H1 (cell line): ENCODE results near the gene SFT2D1. TPM values are rescaled to one million over a fixed set of nuclear protein-coding genes. Genes with fewer than 3 reads are reported as not detected.

Source experiments
- BRCA1 ChIP-seq: IDR thresholded peaks from 2 replicates; pipeline ENCODE4 v1.6.1; 2012; ENCODE audit warnings: low read depth, low read length, improper control_type of control experiment
- EP300 ChIP-seq, 2 experiments: IDR thresholded peaks; 1 replicate in 1 of 2; 2 replicates in 1 of 2; pipeline ENCODE4 v1.6.1; 2011 to 2012; ENCODE audit warnings: low read depth in 2 of 2, low read length in 2 of 2, mild to moderate bottlenecking in 2 of 2, borderline replicate concordance in 1 of 2, inconsistent platforms in 1 of 2, moderate library complexity in 1 of 2
- MAFK ChIP-seq: IDR thresholded peaks from 2 replicates; pipeline ENCODE4 v1.6.1; 2012; ENCODE audit warnings: low read depth, mild to moderate bottlenecking, improper control_type of control experiment, low read length
- POLR2A ChIP-seq, 2 experiments: IDR thresholded peaks; 1 replicate in 1 of 2; 2 replicates in 1 of 2; pipeline ENCODE4 v1.6.1; 2011; ENCODE audit warnings: low read depth in 2 of 2, low read length in 2 of 2, mild to moderate bottlenecking in 2 of 2; ENCODE audit errors: control extremely low read depth in 1 of 2
- SP4 ChIP-seq: IDR thresholded peaks from 2 replicates; pipeline ENCODE4 v1.6.1; 2012; ENCODE audit warnings: low read length, inconsistent platforms
- TAF7 ChIP-seq: optimal IDR thresholded peaks from 2 replicates; pipeline ENCODE3; 2011; ENCODE audit warnings: low read depth, mild to moderate bottlenecking, inconsistent platforms, low read length, moderate library complexity, borderline replicate concordance
- TBP ChIP-seq: IDR thresholded peaks from 2 replicates; pipeline ENCODE4 v1.6.1; 2011; ENCODE audit warnings: low read depth, low read length, improper control_type of control experiment
- polyA plus RNA-seq, 7 experiments: library from polyadenylated mRNA; depleted of rRNA in 3 of 7; stranded (reverse) in 5 of 7; unstranded in 2 of 7; fragments of >200 nt in 5 of 7; fragments of 200-250 nt in 2 of 7; gene quantifications; 1 replicate in 5 of 7; 2 replicates in 1 of 7; 4 replicates in 1 of 7; pipeline versions ENCODE4 v1.2.1 to v1.2.3, GENCODE V29; 2011 to 2013; ENCODE audit warnings: missing spikeins in 2 of 7, mixed read lengths in 2 of 7
- total RNA-seq: library from RNA; stranded (reverse); fragmentation: NEBNext Ultra II Directional; extraction: Animal tissue kit (Norgen Biotek cat#: 25700); gene quantifications from 2 replicates; pipeline ENCODE4 v1.2.1, GENCODE V29; 2021

SFT2D1 gene
- total and polyA plus RNA-seq, 2 of the 8 experiments (the other 6 are each of a cell fraction or from before 2014, with no cell fraction given) = 52.3 to 76.1 TPM

- TF ChIP-seq BRCA1 = no peak
- no peak for TF ChIP-seq EP300 (IDR thresholded peaks at IDR 0.05; ENCODE audit: borderline replicate concordance in 1 of 2, low read depth in 2 of 2, low read length in 2 of 2)
- no peak for TF ChIP-seq SP4
- no peak for TF ChIP-seq POLR2A (IDR thresholded peaks at IDR 0.05; ENCODE audit: control extremely low read depth in 1 of 2, low read depth in 2 of 2, low read length in 2 of 2)
- no peak for TF ChIP-seq TAF7
- TF ChIP-seq MAFK = no peak
- no peak for TF ChIP-seq TBP
These were observed 38.2 kb downstream of the SFT2D1 start (continued) for GRCh38 chr6:166304106-166304505.
